Activated CD8-positive, alpha-beta memory T cell treated with anti-CD3 and anti-CD28 coated beads, Interleukin-2, amount 50 U/mL, for 48 hours (primary cell): ENCODE data around the gene THSD4.

Source experiments
- DNase-seq: peaks from one replicate; pipeline ENCODE4 v3.0.0-alpha.2; 2020

THSD4 gene

GRCh38 chr15:71747128-71748083 is 632.1 kb downstream of the THSD4 start:
- no peak for DNase-seq

GRCh38 chr15:71748293-71748718 is 633.0 kb downstream of the THSD4 start:
- no peak for DNase-seq

GRCh38 chr15:71749500-71749899 is 634.2 kb downstream of the THSD4 start:
- DNase-seq: no peak

GRCh38 chr15:71752128-71752527 is 636.9 kb downstream of the THSD4 start:
- no peak for DNase-seq

GRCh38 chr15:71752604-71753289 is 637.5 kb downstream of the THSD4 start:
- DNase-seq: no peak

- DNase-seq: no peak
Measured at GRCh38 chr15:71753346-71753745, 638.1 kb downstream of the THSD4 start.

- no peak for DNase-seq
Measured at GRCh38 chr15:71754660-71755059, 639.4 kb downstream of the THSD4 start.

- no peak for DNase-seq
Measured at GRCh38 chr15:71755092-71755970, 640.1 kb downstream of the THSD4 start.

GRCh38 chr15:71756599-71757352 is 641.5 kb downstream of the THSD4 start:
- no peak for DNase-seq

GRCh38 chr15:71757741-71758530 is 642.7 kb downstream of the THSD4 start:
- no peak for DNase-seq

GRCh38 chr15:71758711-71759110 is 643.4 kb downstream of the THSD4 start:
- no peak for DNase-seq

GRCh38 chr15:71760852-71761251 is 645.6 kb downstream of the THSD4 start:
- no peak for DNase-seq

- no peak for DNase-seq
Measured at GRCh38 chr15:71761649-71762048, 646.4 kb downstream of the THSD4 start.

- no peak for DNase-seq
Measured at GRCh38 chr15:71768184-71768583, 652.9 kb downstream of the THSD4 start.

GRCh38 chr15:71773206-71773859 is 658.1 kb downstream of the THSD4 start:
- DNase-seq: no peak

GRCh38 chr15:71775856-71776255 is 660.6 kb downstream of the THSD4 start:
- no peak for DNase-seq

GRCh38 chr15:71776304-71776703 is 661.0 kb downstream of the THSD4 start:
- DNase-seq: no peak

GRCh38 chr15:71777216-71777943 is 662.1 kb downstream of the THSD4 start:
- no peak for DNase-seq

GRCh38 chr15:71779073-71779797 is 664.0 kb downstream of the THSD4 start:
- no peak for DNase-seq
